ENCODE data around the gene UBE2E1. TPM values are rescaled to one million over a fixed set of nuclear protein-coding genes. Genes with fewer than 3 reads are reported as not detected.

The UBE2E1 gene
- total and polyA plus RNA-seq, 2 experiments from 2014 or later, result 39.9 to 120 TPM

DNA sequence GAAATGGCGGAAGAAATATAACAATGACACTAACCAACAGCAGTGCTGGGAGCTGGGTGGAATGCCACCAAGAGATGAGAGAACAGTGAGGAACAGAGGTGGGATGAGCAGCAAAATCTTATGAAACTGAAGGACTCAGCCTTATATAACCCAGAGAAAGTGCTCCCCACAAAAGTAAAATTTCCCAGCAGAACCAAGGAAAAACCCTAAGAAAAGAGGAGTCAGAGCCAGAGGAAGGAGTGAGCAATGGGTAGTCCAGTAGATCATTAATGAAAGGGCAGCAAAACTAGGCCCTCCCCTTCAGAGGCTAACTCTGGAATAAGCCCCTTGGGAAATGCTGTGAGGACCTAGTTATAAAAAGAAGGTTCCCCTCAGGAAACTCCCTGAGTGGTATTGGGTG lies 24.7 kb upstream of the UBE2E1 start (continued):
- TF ChIP-seq, protein P1, sequence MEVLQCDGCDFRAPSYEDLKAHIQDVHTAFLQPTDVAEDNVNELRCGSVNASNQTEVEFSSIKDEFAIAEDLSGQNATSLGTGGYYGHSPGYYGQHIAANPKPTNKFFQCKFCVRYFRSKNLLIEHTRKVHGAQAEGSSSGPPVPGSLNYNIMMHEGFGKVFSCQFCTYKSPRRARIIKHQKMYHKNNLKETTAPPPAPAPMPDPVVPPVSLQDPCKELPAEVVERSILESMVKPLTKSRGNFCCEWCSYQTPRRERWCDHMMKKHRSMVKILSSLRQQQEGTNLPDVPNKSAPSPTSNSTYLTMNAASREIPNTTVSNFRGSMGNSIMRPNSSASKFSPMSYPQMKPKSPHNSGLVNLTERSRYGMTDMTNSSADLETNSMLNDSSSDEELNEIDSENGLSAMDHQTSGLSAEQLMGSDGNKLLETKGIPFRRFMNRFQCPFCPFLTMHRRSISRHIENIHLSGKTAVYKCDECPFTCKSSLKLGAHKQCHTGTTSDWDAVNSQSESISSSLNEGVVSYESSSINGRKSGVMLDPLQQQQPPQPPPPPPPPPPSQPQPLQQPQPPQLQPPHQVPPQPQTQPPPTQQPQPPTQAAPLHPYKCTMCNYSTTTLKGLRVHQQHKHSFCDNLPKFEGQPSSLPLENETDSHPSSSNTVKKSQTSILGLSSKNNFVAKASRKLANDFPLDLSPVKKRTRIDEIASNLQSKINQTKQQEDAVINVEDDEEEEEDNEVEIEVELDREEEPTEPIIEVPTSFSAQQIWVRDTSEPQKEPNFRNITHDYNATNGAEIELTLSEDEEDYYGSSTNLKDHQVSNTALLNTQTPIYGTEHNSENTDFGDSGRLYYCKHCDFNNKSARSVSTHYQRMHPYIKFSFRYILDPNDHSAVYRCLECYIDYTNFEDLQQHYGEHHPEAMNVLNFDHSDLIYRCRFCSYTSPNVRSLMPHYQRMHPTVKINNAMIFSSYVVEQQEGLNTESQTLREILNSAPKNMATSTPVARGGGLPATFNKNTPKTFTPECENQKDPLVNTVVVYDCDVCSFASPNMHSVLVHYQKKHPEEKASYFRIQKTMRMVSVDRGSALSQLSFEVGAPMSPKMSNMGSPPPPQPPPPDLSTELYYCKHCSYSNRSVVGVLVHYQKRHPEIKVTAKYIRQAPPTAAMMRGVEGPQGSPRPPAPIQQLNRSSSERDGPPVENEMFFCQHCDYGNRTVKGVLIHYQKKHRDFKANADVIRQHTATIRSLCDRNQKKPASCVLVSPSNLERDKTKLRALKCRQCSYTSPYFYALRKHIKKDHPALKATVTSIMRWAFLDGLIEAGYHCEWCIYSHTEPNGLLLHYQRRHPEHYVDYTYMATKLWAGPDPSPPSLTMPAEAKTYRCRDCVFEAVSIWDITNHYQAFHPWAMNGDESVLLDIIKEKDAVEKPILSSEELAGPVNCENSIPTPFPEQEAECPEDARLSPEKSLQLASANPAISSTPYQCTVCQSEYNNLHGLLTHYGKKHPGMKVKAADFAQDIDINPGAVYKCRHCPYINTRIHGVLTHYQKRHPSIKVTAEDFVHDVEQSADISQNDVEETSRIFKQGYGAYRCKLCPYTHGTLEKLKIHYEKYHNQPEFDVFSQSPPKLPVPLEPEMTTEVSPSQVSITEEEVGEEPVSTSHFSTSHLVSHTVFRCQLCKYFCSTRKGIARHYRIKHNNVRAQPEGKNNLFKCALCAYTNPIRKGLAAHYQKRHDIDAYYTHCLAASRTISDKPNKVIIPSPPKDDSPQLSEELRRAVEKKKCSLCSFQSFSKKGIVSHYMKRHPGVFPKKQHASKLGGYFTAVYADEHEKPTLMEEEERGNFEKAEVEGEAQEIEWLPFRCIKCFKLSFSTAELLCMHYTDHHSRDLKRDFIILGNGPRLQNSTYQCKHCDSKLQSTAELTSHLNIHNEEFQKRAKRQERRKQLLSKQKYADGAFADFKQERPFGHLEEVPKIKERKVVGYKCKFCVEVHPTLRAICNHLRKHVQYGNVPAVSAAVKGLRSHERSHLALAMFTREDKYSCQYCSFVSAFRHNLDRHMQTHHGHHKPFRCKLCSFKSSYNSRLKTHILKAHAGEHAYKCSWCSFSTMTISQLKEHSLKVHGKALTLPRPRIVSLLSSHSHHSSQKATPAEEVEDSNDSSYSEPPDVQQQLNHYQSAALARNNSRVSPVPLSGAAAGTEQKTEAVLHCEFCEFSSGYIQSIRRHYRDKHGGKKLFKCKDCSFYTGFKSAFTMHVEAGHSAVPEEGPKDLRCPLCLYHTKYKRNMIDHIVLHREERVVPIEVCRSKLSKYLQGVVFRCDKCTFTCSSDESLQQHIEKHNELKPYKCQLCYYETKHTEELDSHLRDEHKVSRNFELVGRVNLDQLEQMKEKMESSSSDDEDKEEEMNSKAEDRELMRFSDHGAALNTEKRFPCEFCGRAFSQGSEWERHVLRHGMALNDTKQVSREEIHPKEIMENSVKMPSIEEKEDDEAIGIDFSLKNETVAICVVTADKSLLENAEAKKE (CRISPR knock-in tag; IDR thresholded peaks at IDR 0.05), result no peak
- no peak for TF ChIP-seq STAT1 (IDR thresholded peaks at IDR 0.05; ENCODE audit: unreplicated experiment)
- TF ChIP-seq, protein P2, sequence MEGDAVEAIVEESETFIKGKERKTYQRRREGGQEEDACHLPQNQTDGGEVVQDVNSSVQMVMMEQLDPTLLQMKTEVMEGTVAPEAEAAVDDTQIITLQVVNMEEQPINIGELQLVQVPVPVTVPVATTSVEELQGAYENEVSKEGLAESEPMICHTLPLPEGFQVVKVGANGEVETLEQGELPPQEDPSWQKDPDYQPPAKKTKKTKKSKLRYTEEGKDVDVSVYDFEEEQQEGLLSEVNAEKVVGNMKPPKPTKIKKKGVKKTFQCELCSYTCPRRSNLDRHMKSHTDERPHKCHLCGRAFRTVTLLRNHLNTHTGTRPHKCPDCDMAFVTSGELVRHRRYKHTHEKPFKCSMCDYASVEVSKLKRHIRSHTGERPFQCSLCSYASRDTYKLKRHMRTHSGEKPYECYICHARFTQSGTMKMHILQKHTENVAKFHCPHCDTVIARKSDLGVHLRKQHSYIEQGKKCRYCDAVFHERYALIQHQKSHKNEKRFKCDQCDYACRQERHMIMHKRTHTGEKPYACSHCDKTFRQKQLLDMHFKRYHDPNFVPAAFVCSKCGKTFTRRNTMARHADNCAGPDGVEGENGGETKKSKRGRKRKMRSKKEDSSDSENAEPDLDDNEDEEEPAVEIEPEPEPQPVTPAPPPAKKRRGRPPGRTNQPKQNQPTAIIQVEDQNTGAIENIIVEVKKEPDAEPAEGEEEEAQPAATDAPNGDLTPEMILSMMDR (conservative IDR thresholded peaks at IDR 0.05; ENCODE audit: low read depth in 2 of 2), result no peak
- no peak for TF ChIP-seq EZH2 (IDR thresholded peaks at IDR 0.05; ENCODE audit: low read depth, unreplicated experiment)

DNA sequence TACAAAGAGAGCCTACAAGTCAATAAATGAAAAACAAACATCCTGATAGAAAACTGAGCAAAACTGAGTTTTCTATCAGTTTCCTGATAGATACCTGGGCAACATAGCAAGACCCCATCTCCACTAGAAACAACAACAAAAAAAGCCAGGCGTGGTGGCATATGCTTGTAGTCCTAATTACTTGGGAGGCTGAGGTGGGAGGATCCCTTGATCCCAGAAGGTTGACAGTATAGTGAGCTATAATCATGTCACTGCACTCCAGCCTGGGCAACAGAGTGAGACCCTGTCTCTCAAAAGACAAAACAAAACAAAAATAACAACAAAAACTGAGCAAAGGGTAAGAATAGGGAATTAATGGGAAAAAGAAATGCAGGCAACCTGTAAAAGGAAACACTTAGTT lies 23.9 kb upstream of the UBE2E1 start:
- Mint-ChIP-seq H3K9me3 (no peaks in the 10 kb centered on the region), H3K27me3 (ENCODE audit: insufficient read depth, low read depth, poor library complexity) (no peaks in the 10 kb centered on the region), H3K4me3 (no peak overlapping the region), H3K4me1 (peaks cover 8% of the 10 kb centered on the region; the same call in 2 of the 3 replicates), H3K27ac (no peak overlapping the region), H3K36me3 (ENCODE audit: low read depth) (no peaks in the 10 kb centered on the region)
- no peak for DNase-seq (ENCODE audit: low spot score)
- no peak overlapping the region for H3K4me3 ChIP-seq
- no peaks in the 10 kb centered on the region for H3K79me2 ChIP-seq (replicated peaks; ENCODE audit: insufficient read depth)
- H3K36me3 ChIP-seq (ENCODE audit: insufficient read depth), result no peaks in the 10 kb centered on the region
- H2AFZ ChIP-seq, result no peak overlapping the region
- H3K4me1 ChIP-seq (ENCODE audit: insufficient read depth), result no peaks in the 10 kb centered on the region
- H4K20me1 ChIP-seq (replicated peaks; ENCODE audit: insufficient read depth), result no peaks in the 10 kb centered on the region
- H3K27ac ChIP-seq (ENCODE audit: low read depth), result no peak overlapping the region
- H3K4me2 ChIP-seq, result no peak overlapping the region
- no peaks in the 10 kb centered on the region for H3K27me3 ChIP-seq (ENCODE audit: insufficient read depth)
- H3K9me2 ChIP-seq (ENCODE audit: insufficient read depth), result no peaks in the 10 kb centered on the region
- H3F3A ChIP-seq (replicated peaks; ENCODE audit: low read depth), result no peaks in the 10 kb centered on the region
- no peak for ATAC-seq
- TF ChIP-seq EZH2phosphoT487 (IDR thresholded peaks at IDR 0.05; ENCODE audit: unreplicated experiment) (no peak), JUNB (IDR thresholded peaks at IDR 0.05; ENCODE audit: unreplicated experiment) (no peak), CREB1 (CRISPR knock-in tag; IDR thresholded peaks at IDR 0.05; ENCODE audit: low read depth) (no peak), EZH2 (IDR thresholded peaks at IDR 0.05; ENCODE audit: low read depth, unreplicated experiment) (no peak), ZNF331 (CRISPR knock-in tag; IDR thresholded peaks at IDR 0.05; ENCODE audit: low read depth) (no peak), ZNF114 (CRISPR knock-in tag; IDR thresholded peaks at IDR 0.05) (no peak), POLR2AphosphoS5 (IDR thresholded peaks at IDR 0.05; ENCODE audit: low read depth) (no peak)
- TF ChIP-seq, protein P2 (conservative IDR thresholded peaks at IDR 0.05; ENCODE audit: low read depth in 2 of 2), result no peak

Measured in GM23338 (cell line).